HepG2 (cell line): ENCODE results near the gene TTC23.

Experiments
- EZH2 ChIP-seq: conservative IDR thresholded peaks from 2 replicates; pipeline ENCODE4 v1.6.1; 2012; ENCODE audit warnings: mild to moderate bottlenecking, low read depth, low read length, moderate library complexity
- GTF2F1 ChIP-seq: fragments of 150-350 bp; IDR thresholded peaks from 2 replicates; pipeline ENCODE4 v1.6.1; 2014; ENCODE audit warnings: low read length
- HCFC1 ChIP-seq: fragments of 150-350 bp; IDR thresholded peaks from 2 replicates; pipeline ENCODE4 v1.6.1; 2014; ENCODE audit warnings: low read depth, low read length
- KDM1A ChIP-seq: IDR thresholded peaks from 2 replicates; pipeline ENCODE4 v1.6.1; 2016; ENCODE audit warnings: missing compliant biosample characterization
- POLR2AphosphoS5 ChIP-seq: IDR thresholded peaks from 2 replicates; pipeline ENCODE4 v1.6.1; 2012; ENCODE audit warnings: low read depth, low read length
- TF ChIP-seq, protein P1 (sequence below): sonication (generic); formaldehyde crosslinking; conservative IDR thresholded peaks from 2 replicates; pipeline ENCODE4 v1.4.0; 2020; ENCODE audit warnings: missing genetic modification reagents
- TF ChIP-seq, protein P2 (sequence below): sonication (generic); formaldehyde crosslinking; IDR thresholded peaks from 2 replicates; pipeline ENCODE4 v1.5.1; 2020; ENCODE audit warnings: mild to moderate bottlenecking, missing genetic modification reagents, moderate library complexity
- TF ChIP-seq, protein P3 (sequence below): fragments of 450-650 bp; IDR thresholded peaks from 2 replicates; pipeline ENCODE4 v1.6.1; 2017

DNA sequence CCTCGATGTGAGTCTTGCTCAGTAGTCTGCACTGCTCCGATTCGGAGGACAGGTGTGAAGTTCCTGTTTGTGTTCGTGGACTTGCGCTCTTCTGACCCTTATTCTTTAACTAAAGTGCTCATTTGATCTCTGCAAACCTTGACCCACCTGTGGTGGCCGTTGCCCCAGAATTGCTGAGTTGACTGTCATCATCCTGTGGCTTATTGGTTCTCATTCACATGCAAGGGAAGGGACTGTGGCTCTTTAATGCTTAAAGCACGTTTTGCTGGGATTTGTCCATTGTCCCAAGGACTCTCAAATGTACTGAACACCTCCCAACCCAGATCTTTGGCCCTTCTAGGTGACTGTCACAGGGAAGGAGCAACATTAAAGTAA is 131.1 kb downstream of the TTC23 start:
- no peak for TF ChIP-seq HCFC1
- TF ChIP-seq EZH2, result no peak
- no peak for TF ChIP-seq POLR2AphosphoS5
- TF ChIP-seq, protein P1, sequence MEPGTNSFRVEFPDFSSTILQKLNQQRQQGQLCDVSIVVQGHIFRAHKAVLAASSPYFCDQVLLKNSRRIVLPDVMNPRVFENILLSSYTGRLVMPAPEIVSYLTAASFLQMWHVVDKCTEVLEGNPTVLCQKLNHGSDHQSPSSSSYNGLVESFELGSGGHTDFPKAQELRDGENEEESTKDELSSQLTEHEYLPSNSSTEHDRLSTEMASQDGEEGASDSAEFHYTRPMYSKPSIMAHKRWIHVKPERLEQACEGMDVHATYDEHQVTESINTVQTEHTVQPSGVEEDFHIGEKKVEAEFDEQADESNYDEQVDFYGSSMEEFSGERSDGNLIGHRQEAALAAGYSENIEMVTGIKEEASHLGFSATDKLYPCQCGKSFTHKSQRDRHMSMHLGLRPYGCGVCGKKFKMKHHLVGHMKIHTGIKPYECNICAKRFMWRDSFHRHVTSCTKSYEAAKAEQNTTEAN (CRISPR knock-in tag), result no peak
- TF ChIP-seq GTF2F1, result no peak
- TF ChIP-seq, protein P2, sequence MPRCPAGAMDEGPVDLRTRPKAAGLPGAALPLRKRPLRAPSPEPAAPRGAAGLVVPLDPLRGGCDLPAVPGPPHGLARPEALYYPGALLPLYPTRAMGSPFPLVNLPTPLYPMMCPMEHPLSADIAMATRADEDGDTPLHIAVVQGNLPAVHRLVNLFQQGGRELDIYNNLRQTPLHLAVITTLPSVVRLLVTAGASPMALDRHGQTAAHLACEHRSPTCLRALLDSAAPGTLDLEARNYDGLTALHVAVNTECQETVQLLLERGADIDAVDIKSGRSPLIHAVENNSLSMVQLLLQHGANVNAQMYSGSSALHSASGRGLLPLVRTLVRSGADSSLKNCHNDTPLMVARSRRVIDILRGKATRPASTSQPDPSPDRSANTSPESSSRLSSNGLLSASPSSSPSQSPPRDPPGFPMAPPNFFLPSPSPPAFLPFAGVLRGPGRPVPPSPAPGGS, result no peak
- TF ChIP-seq KDM1A (CRISPR knock-in tag), result no peak
- TF ChIP-seq, protein P3, sequence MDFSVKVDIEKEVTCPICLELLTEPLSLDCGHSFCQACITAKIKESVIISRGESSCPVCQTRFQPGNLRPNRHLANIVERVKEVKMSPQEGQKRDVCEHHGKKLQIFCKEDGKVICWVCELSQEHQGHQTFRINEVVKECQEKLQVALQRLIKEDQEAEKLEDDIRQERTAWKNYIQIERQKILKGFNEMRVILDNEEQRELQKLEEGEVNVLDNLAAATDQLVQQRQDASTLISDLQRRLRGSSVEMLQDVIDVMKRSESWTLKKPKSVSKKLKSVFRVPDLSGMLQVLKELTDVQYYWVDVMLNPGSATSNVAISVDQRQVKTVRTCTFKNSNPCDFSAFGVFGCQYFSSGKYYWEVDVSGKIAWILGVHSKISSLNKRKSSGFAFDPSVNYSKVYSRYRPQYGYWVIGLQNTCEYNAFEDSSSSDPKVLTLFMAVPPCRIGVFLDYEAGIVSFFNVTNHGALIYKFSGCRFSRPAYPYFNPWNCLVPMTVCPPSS, result no peak
